HG03469 (cell line): ENCODE measurements around the gene TSHZ2.

Experiments used
- ATAC-seq: cut with Tn5 transposase; IDR thresholded peaks from one replicate; pipeline ENCODE4 v1.9.1; 2021; ENCODE audit warnings: mild to moderate bottlenecking, moderate library complexity, moderate number of reproducible peaks; ENCODE audit not compliant: unreplicated experiment

The TSHZ2 gene

GRCh38 chr20:53059848-53060247 is 87.7 kb downstream of the TSHZ2 start:
- ATAC-seq: no peak

- ATAC-seq: no peak
Measured at GRCh38 chr20:53061192-53062108, 89.3 kb downstream of the TSHZ2 start.

- no peak for ATAC-seq
Measured at GRCh38 chr20:53064935-53065334, 92.8 kb downstream of the TSHZ2 start.

- no peak for ATAC-seq
Measured at GRCh38 chr20:53068241-53068640, 96.1 kb downstream of the TSHZ2 start.

- ATAC-seq: no peak
Measured at GRCh38 chr20:53069132-53069531, 97.0 kb downstream of the TSHZ2 start.

- no peak for ATAC-seq
Measured at GRCh38 chr20:53070224-53070623, 98.1 kb downstream of the TSHZ2 start.

GRCh38 chr20:53070706-53071392 is 98.7 kb downstream of the TSHZ2 start:
- no peak for ATAC-seq

- no peak for ATAC-seq
Measured at GRCh38 chr20:53071833-53072232, 99.7 kb downstream of the TSHZ2 start.

- ATAC-seq: no peak
Measured at GRCh38 chr20:53072923-53073579, 100.9 kb downstream of the TSHZ2 start.

- no peak for ATAC-seq
Measured at GRCh38 chr20:53073636-53074415, 101.7 kb downstream of the TSHZ2 start.

- ATAC-seq: no peak
Measured at GRCh38 chr20:53074811-53075314, 102.7 kb downstream of the TSHZ2 start.

GRCh38 chr20:53076668-53077067 is 104.5 kb downstream of the TSHZ2 start:
- ATAC-seq: no peak

GRCh38 chr20:53077373-53078205 is 105.4 kb downstream of the TSHZ2 start:
- ATAC-seq: no peak

- no peak for ATAC-seq
Measured at GRCh38 chr20:53078761-53079160, 106.6 kb downstream of the TSHZ2 start.

GRCh38 chr20:53079261-53079691 is 107.1 kb downstream of the TSHZ2 start:
- no peak for ATAC-seq

GRCh38 chr20:53079828-53080686 is 107.9 kb downstream of the TSHZ2 start:
- no peak for ATAC-seq

- ATAC-seq: no peak
Measured at GRCh38 chr20:53080687-53080962, 108.5 kb downstream of the TSHZ2 start.

- no peak for ATAC-seq
Measured at GRCh38 chr20:53080969-53081871, 109.1 kb downstream of the TSHZ2 start.
